Measurements from ENCODE around the gene HBD. TPM values are rescaled to one million over a fixed set of nuclear protein-coding genes. Genes with fewer than 3 reads are reported as not detected.

Gene HBD
- total RNA-seq, 1 donor from 2014 or later, result not detected

DNA sequence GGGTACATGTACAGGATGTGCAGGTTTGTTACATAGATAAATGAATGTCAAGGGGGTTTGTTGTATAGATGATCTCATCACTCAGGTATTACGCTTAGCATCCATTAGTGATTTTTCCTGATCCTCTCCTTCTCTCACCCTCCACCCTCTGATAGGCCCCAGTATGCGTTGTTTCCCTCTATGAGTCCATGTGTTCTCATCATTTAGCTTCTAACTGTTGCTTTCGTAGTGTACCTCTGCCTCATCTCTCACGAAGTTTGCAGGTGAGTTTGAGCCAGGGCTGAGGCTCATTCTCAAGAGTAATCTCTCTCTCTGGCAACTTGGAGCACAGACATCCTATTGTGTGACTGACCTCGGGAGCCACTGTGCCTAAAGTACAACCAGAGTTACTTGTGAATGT lies 40.1 kb upstream of the HBD start:
- H3K4me3 ChIP-seq, result no peak overlapping the region
- ATAC-seq (no peak), DNase-seq (no peak)
- no peaks in the 10 kb centered on the region for H3K9me3 ChIP-seq
- intact Hi-C loops (cut with DNase I), result no loop called here
- no peaks in the 10 kb centered on the region for H3K36me3 ChIP-seq
- TF ChIP-seq CTCF (IDR thresholded peaks at IDR 0.05), result no peak
- no peaks in the 10 kb centered on the region for H3K27me3 ChIP-seq (ENCODE audit: low read depth)
- H3K4me1 ChIP-seq, result no peaks in the 10 kb centered on the region
- H3K27ac ChIP-seq, result no peak overlapping the region

DNA sequence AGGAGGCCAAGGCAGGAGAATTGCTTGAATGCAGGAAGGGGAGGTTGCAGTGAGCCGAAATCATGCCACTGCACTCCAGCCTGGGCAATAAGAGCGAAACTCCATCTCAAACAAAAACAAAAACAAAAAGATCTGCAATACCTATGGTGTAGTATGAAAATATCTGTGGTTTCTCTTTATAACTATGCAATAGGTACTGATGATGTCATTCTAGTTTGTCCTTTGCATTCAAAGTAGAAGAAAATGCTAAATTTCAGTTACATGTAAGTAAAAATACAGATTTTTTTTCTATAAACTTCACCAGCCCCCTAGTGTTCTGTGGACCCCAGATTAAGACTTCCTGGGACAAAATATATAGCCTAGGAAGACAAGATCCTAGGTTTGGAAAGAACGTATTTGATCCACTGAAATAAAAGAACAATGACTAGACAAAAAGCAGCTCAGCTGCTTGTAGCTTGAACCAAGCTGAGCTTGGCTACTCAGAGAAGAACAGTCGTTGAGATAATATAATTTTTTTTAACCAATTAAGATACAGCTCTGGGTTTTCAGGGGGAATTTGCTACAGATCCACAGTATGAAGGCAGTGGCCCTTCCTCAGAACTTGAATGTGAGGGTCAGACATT lies 38.2 kb upstream of the HBD start:
- intact Hi-C loops (cut with DNase I), result no loop called here
- H3K4me3 ChIP-seq, result no peak overlapping the region
- H3K4me1 ChIP-seq, result no peaks in the 10 kb centered on the region
- H3K9me3 ChIP-seq, result no peaks in the 10 kb centered on the region
- H3K36me3 ChIP-seq, result no peaks in the 10 kb centered on the region
- no peak for TF ChIP-seq CTCF (IDR thresholded peaks at IDR 0.05)
- no peak overlapping the region for H3K27ac ChIP-seq
- DNase-seq (no peak), ATAC-seq (no peak)
- no peaks in the 10 kb centered on the region for H3K27me3 ChIP-seq (ENCODE audit: low read depth)

- DNase-seq (no peak), ATAC-seq (no peak)
- H3K4me3 ChIP-seq, result no peak within 1 kb of the TSS
- no peak for TF ChIP-seq CTCF (IDR thresholded peaks at IDR 0.05)
- H3K27ac ChIP-seq, result no peak within 1 kb of the TSS
- H3K36me3 ChIP-seq, result no peaks in the 10 kb centered on the region
- H3K27me3 ChIP-seq (ENCODE audit: low read depth), result no peaks in the 10 kb centered on the region
- intact Hi-C loops (cut with DNase I), result no loop called here
- H3K4me1 ChIP-seq, result no peaks in the 10 kb centered on the region
- H3K9me3 ChIP-seq, result no peaks in the 10 kb centered on the region
Observed at GRCh38 chr11:5269715-5270147, 35.4 kb upstream of the HBD start, which contains the start of gene HBE1. HBE1 (minus strand) TSS chr11:5269945; CDS start chr11:5269890, 55 bp downstream.

DNA sequence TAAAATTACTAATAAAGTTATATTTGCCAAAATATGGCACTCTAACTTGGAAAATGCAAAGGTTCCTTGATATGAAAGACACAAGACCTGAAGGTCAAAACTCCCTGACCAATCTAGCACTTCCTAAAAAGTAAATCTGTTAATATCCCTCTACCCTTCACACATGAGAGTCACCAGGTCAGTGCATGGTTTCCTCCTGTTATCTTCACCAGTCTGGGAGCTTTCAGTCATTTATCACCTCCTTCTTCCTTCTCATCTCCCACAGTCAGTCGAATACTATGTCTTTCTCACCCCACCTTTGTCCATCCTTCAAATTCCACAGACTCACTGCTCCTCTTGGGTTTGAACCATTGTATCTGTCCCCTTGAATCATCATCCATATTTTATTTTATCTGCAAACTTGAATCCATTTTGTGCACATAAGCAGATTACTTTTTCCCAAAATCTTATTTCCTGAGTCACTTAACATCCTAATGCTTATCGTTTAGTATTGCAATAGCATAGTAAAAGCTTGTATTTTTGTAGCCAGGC lies 32.8 kb upstream of the HBD start:
- no peaks in the 10 kb centered on the region for H3K36me3 ChIP-seq
- H3K9me3 ChIP-seq, result no peaks in the 10 kb centered on the region
- no peak for TF ChIP-seq CTCF (IDR thresholded peaks at IDR 0.05)
- no peaks in the 10 kb centered on the region for H3K27me3 ChIP-seq (ENCODE audit: low read depth)
- no peaks in the 10 kb centered on the region for H3K4me1 ChIP-seq
- H3K4me3 ChIP-seq, result no peak overlapping the region
- no peak overlapping the region for H3K27ac ChIP-seq
- ATAC-seq (no peak), DNase-seq (no peak)
- intact Hi-C loops (cut with DNase I), result no loop called here

GRCh38 chr11:5266609-5267008 lies 32.3 kb upstream of the HBD start:
- no peak for DNase-seq
- H3K4me1 ChIP-seq, result no peaks in the 10 kb centered on the region
- H3K36me3 ChIP-seq, result no peaks in the 10 kb centered on the region
- no peak for TF ChIP-seq CTCF (IDR thresholded peaks at IDR 0.05)
- no peak for ATAC-seq
- intact Hi-C loops (cut with DNase I), result no loop called here
- H3K9me3 ChIP-seq, result no peaks in the 10 kb centered on the region
- H3K27me3 ChIP-seq (ENCODE audit: low read depth), result no peaks in the 10 kb centered on the region
- H3K4me3 ChIP-seq, result no peak overlapping the region
- no peak overlapping the region for H3K27ac ChIP-seq
